Mesothelial cell of epicardium (in vitro differentiated cells): ENCODE data around the gene SGMS1. TPM values are rescaled to one million over a fixed set of nuclear protein-coding genes. Genes with fewer than 3 reads are reported as not detected.

ENCODE experiments used
- DNase-seq, 2 experiments: peaks; one replicate each; pipeline ENCODE4 v3.0.0; 2021; ENCODE audit warnings: low spot score in 2 of 2; ENCODE audit not compliant: unreplicated experiment in 2 of 2
- H3K27ac Mint-ChIP-seq: 2 replicates; pipeline ENCODE4 v1.8.0; 2021; ENCODE audit warnings: mixed read lengths
- H3K27me3 Mint-ChIP-seq: 2 replicates; pipeline ENCODE4 v1.8.0; 2021; ENCODE audit warnings: low read depth, mixed read lengths
- H3K36me3 Mint-ChIP-seq: 2 replicates; pipeline ENCODE4 v1.8.0; 2021; ENCODE audit warnings: mixed read lengths
- H3K4me1 Mint-ChIP-seq: 2 replicates; pipeline ENCODE4 v1.8.0; 2021; ENCODE audit warnings: mixed read lengths
- H3K4me3 Mint-ChIP-seq: 2 replicates; pipeline ENCODE4 v1.8.0; 2021; ENCODE audit warnings: mild to moderate bottlenecking, moderate library complexity, mixed read lengths
- H3K9me3 Mint-ChIP-seq: 2 replicates; pipeline ENCODE4 v1.8.0; 2021; ENCODE audit warnings: mixed read lengths
- CTCF ChIP-seq: fragments of 200-600 bp; sonication (generic); IDR thresholded peaks from one replicate; pipeline ENCODE4 v1.5.0; 2021; ENCODE audit warnings: antibody characterized with exemption; ENCODE audit not compliant: unreplicated experiment
- total RNA-seq: library from RNA; stranded (reverse); gene quantifications from 3 replicates; pipeline ENCODE4 v1.2.1, GENCODE V29; 2021

SGMS1 gene
- total RNA-seq, 1 donor from 2014 or later: 14.9 TPM

- H3K4me3 Mint-ChIP-seq: no peak overlapping the region
- TF ChIP-seq CTCF: no peak
- H3K36me3 Mint-ChIP-seq: no peaks in the 10 kb centered on the region
- no peaks in the 10 kb centered on the region for H3K27me3 Mint-ChIP-seq
- DNase-seq: no peak
- peak overlapping the region; percentile 45 for H3K27ac Mint-ChIP-seq
- no peaks in the 10 kb centered on the region for H3K9me3 Mint-ChIP-seq
- H3K4me1 Mint-ChIP-seq: peaks cover 56% of the 10 kb centered on the region
Measured at GRCh38 chr10:50605951-50606270, 17.8 kb downstream of the SGMS1 start.

- Mint-ChIP-seq H3K4me1 (peaks cover 51% of the 10 kb centered on the region), H3K27me3 (no peaks in the 10 kb centered on the region), H3K36me3 (no peaks in the 10 kb centered on the region), H3K27ac (peak overlapping the region; percentile 89), H3K9me3 (no peaks in the 10 kb centered on the region), H3K4me3 (no peak overlapping the region)
- TF ChIP-seq CTCF: no peak
- DNase-seq: no peak
Measured at GRCh38 chr10:50605269-50605950, 18.3 kb downstream of the SGMS1 start.

- peak overlapping the region; percentile 89 for H3K27ac Mint-ChIP-seq
- no peak for TF ChIP-seq CTCF
- DNase-seq: no peak
- H3K4me1 Mint-ChIP-seq: peaks cover 45% of the 10 kb centered on the region
- H3K4me3 Mint-ChIP-seq: no peak overlapping the region
- no peaks in the 10 kb centered on the region for H3K9me3 Mint-ChIP-seq
- H3K36me3 Mint-ChIP-seq: no peaks in the 10 kb centered on the region
- H3K27me3 Mint-ChIP-seq: no peaks in the 10 kb centered on the region
Measured at GRCh38 chr10:50604809-50605208, 18.9 kb downstream of the SGMS1 start.

GRCh38 chr10:50604049-50604640 lies 19.6 kb downstream of the SGMS1 start:
- Mint-ChIP-seq H3K27me3 (no peaks in the 10 kb centered on the region), H3K27ac (peak overlapping the region; percentile 89), H3K4me1 (peaks cover 45% of the 10 kb centered on the region), H3K36me3 (no peaks in the 10 kb centered on the region), H3K9me3 (no peaks in the 10 kb centered on the region), H3K4me3 (no peak overlapping the region)
- no peak for DNase-seq
- TF ChIP-seq CTCF: no peak

GRCh38 chr10:50603151-50603850 lies 20.5 kb downstream of the SGMS1 start:
- H3K36me3 Mint-ChIP-seq: no peaks in the 10 kb centered on the region
- no peaks in the 10 kb centered on the region for H3K27me3 Mint-ChIP-seq
- no peaks in the 10 kb centered on the region for H3K9me3 Mint-ChIP-seq
- no peak for DNase-seq
- TF ChIP-seq CTCF: no peak
- no peak overlapping the region for H3K4me3 Mint-ChIP-seq
- peak overlapping the region; percentile 64 for H3K27ac Mint-ChIP-seq
- H3K4me1 Mint-ChIP-seq: peaks cover 45% of the 10 kb centered on the region
